GM18951 (cell line): ENCODE results near the gene TRAPPC12.
"Not testable (repeated sequence)": the region's sequence is repeated elsewhere in the genome, so short reads cannot be mapped to it uniquely, and the experiment has no call there.

Experiments used
- POLR2A ChIP-seq: IDR thresholded peaks from 4 replicates; pipeline ENCODE4 v1.6.1; 2011; ENCODE audit warnings: mild to moderate bottlenecking; ENCODE audit not compliant: insufficient read length, insufficient read depth; ENCODE audit errors: extremely low read depth
- in situ Hi-C: fragments of 300-500 bp; cut with MboI; formaldehyde crosslinking; loops from one replicate; pipeline ENCODE4 v1.12.0; 2022; ENCODE audit warnings: low sequenced_read_pairs, mixed read lengths, inconsistent platforms; ENCODE audit not compliant: unreplicated experiment

TRAPPC12 gene

DNA sequence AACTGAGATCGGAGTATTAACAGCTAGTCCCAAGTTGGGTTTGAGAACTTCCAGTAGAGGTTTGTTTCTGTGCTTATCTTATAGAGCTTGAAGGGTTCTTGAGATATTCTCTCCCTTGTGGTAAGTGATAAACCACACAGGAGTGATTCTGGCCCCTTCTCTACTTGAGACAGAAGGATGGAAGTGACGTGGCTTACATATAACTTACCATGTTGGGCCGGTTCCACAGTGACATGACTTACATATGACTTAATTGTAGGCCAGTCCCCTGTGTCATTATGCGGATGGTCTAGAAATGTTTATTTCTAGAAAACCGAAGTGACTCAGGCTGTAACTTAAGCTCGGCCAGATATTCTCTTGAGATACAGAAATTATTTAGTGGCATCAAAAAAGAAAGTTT, 62.7 kb downstream of the TRAPPC12 start:
- in situ Hi-C loops: no loop called here
- no peak for TF ChIP-seq POLR2A

DNA sequence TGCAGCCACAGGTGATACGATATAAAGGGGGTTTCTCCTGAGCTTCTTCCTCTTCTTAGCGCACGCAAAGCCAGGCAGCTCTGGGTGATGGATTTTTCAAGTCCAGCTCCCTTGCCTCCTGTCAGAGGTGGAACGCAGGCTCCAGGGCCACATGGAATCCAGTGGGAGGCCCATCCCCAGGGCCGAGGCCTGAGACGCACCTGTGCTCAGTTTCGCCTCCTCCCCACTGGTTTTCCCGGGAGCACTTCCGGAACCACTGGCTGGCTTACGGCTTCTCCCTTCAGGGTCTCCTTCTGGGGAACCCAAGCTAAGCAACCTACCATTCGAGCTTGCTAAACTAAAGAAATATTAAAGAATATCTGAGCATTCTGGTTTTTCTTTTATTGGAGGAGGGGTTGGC, 63.6 kb downstream of the TRAPPC12 start:
- in situ Hi-C loops: no loop called here
- TF ChIP-seq POLR2A: no peak

DNA sequence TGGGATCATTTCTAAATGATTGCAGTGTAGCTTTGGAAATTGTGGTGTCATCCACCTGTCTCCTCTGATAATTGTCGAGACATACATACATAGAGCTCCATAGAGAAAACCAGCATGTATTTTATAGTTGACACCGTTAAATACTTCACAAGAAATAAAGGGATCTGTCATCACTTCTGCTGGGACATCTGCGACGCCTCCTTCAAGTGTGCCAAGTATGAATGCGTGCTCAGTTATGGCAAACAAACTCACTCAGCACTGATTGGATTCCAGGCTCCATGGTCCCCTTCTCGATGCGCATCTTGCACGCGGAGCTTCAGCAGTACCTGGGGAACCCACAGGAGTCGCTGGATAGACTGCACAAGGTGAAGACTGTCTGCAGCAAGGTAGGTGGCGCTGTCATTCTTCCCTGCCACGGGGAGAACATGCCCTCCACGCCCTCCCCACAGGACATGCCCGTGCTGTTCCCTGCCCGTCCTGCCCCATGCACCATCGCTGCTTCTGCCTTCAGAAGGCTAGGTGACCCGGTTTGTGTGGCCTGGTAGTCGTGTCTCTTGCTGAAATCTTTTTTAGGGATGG, 64.1 kb downstream of the TRAPPC12 start:
- TF ChIP-seq POLR2A: no peak
- in situ Hi-C loops: no loop called here

DNA sequence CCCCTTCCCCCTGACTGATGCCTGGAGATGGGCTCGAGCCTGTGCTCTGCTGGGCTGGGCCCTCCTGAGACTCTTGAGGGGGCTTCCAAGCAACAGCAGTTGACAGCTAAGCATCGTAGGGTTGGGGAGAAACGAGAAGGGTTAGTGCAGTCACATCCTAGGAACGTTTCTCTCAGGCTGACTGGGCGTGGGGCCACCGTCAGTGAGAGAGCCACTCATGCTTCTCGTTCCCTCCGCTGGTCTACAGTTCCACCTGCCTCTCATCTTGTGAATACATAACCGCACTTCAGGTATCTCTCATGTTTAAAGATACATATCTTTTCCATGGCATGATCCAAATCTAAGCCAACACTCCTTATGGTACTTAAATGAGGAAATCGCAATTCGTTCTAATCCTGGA, 66.4 kb downstream of the TRAPPC12 start:
- in situ Hi-C loops: no loop called here
- no peak for TF ChIP-seq POLR2A

DNA sequence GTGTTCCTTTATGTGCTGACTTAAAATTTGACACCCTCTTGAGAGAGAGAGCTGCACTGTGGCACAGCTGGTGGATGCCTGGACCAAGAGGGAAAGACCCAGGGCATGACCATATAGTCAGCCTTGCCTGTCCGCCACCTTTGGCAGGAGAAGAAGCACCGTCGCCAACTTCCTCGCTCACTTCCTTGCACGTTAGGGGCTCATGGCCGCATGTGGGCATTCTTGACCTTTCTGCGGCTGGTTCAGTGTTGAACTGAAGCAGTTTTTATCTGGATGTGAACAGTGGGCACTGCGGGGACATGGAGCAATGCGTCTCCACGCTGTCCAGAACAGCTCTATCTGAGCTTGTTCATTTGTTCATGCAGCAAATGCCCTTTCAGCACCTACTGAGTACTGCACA, 66.9 kb downstream of the TRAPPC12 start:
- in situ Hi-C loops: no loop called here
- no peak for TF ChIP-seq POLR2A

DNA sequence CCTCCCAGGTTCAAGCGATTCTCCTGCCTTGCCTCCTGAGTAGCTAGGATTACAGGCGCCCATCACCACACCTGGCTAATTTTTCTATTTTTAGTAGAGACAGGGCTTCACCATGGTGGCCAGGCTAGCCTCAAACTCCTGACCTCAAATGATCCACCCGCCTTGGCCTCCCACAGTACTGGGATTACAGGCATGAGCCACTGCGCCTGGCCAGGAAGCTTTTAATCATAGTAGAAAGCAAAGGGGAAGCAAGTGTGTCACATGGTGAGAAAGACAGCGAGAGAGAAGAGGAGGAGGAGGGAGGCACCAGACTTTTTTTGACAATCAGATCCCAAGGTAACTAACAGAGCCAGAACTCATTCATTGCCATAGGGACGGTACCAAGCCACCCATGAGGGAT, 67.7 kb downstream of the TRAPPC12 start:
- in situ Hi-C loops: not testable (repeated sequence)

DNA sequence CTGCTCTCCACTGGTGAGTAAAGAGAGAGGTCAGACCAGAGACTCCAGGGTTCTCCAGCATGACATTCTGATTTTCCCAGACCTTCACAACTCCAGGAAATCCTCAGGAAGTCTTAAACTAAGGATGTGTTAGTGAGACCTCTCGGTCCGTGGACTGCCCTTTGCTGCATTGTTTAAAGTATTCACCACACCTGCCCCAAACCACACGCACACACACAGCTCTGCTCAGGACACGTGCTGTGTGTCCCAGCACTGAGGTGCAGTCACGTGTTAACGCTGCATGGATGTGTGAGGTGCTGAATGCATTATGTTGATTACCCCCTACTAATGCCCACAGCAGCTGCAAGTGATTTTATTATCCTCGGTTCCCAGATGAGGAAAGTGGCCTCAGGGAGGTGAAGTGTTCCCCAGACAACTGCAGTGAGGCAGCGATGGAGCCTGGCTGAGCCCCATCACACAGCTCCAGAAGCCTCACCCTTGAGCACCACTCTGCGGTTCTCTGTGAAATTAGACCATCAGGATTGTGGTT, 68.4 kb downstream of the TRAPPC12 start:
- in situ Hi-C loops: no loop called here
- TF ChIP-seq POLR2A: no peak

DNA sequence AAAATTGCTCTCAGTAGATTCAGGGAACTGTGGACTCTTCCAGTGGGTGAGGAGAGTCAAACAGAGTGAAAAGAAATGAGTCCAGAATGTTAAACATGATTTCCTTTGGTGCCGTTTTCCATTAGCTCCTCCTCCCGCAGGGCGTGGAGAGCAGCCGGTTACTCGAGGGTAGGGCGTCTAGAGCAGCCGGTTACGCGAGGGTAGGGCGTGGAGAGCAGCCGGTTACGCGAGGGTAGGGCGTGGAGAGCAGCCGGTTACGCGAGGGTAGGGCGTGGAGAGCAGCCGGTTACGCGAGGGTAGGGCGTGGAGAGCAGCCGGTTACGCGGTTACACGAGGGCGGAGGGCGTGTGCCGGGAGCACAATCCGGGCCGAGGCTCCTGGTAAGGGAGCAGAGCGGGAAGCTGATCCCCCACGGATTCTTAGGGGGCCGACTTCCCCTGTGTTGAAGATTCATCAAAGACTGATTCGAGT, 69.0 kb downstream of the TRAPPC12 start:
- in situ Hi-C loops: not testable (repeated sequence)

DNA sequence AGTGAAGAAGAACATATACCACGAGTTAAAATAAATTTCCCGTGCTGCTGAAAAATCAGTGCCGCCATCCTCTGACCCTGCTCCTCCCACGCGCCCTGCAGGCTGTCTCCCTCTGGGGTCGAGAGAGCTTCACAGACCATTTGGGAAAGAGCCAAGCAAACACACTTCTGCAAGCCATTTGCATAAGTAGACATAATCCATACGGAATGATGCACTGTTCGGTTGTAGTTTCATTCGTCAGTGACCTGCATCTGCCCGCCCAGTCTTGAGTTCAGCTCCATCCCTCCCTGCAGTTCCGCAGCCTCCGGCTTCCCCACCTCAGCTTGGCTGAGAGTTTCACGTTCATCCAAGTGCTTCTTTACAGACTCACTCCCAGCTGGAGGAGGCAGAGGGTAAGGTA, 69.6 kb downstream of the TRAPPC12 start:
- in situ Hi-C loops: no loop called here
- no peak for TF ChIP-seq POLR2A

DNA sequence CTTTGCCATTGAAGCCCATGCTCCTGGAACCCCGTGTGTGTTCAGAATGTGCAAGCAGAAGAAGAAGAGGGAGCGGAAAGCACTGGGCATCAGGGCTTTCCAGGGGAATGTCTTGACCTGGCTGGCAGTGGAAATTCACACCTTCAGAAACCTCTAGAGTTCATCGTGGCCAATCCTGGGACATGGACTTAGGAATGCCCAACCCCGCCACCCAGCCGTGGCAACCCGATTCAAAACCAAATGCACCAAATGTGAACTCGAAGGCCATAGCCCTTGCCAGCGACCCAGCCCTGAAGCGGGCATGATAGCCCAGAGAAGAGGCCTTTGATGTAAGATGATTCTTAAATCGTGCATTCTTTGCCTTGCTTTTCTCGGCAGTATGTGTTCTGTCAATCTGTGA, 70.4 kb downstream of the TRAPPC12 start:
- TF ChIP-seq POLR2A: no peak
- in situ Hi-C loops: no loop called here

DNA sequence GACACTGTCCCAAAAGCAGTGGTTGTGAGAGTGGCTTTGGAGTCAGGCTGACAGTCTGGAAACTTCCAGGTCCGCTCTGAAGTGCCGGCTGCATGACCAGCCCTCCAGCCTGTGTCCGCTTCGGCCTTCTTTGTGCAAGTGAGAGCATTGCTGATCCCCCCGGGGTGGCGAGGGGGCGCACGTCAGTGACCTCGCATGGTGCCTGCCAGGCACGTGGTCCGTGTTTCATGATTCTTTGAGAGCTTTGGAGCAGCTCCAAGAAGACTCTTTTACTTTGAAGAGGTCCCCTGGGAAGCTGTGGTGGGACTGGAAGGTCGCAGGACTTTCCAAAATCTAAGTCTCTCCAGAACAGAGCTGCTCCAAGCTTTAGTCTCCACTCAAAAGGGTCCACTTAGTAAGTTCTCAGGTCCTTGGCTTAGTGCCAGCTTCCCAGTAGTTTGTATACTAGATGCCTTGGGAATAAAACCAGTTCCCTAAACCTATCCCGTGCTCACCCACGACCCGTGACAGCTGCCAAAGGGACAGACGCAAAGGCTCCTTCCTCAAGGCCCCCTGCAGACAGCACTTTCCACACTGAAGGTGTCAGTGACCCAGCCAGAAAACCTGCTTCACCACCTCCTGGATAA, 71.0 kb downstream of the TRAPPC12 start:
- TF ChIP-seq POLR2A: no peak
- in situ Hi-C loops: no loop called here

DNA sequence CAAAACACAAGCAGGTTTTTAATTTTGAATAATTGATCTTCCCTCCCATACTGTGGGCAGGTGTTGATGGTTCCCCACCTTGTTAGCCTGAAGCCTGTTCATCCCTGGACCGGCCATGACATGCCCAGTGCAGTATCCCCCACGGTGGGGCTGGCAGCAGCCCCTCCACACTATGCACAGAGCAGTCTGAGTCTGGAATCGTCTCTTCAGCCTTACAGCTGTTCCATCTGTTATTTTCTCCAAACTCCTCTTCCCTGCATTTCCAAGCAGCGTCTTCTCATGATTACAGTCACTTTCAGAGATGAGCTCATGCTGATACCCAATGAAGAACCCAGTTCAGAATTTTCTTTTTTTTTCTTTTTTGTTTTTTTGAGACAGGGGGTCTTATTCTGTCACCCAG, 71.7 kb downstream of the TRAPPC12 start:
- TF ChIP-seq POLR2A: no peak
- in situ Hi-C loops: no loop called here

DNA sequence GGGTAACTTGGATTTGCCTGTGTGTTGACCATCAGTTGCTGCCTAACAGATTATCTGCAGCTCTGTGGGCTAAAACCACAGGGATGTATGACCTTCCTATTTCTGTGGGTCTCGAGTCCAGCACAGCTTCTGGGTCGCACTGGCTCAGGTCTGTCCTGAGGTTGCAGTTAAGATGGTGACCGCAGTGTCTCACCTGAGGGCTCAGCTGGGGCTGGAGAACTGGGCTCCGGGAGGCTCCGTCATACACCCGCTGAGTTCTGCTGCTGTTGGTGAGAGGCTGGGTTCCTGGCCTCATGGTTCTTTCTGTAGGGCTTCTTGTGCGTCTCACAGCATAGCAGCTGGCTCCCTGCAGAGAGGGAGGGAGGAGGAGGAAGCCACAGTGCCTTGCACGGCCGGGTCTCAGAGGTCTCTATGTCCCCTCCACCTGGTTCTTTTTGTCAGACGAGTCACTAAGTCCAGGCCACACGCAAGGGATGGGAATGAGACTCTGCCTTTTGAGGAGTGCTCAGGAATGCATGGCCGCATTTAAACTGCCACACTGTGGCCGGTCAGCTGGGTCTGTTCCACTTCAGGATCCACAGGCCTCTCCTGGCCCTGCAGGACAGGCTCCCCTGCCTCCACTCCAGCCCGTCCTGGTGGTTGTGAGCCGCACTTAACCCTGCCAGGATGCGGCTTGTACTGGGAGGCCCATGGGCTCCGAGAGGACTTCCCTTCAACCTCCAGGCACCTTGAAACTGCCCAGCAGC, 72.6 kb downstream of the TRAPPC12 start:
- in situ Hi-C loops: no loop called here
- no peak for TF ChIP-seq POLR2A
